ENCODE measurements around the gene C2orf49.

The C2orf49 gene

DNA sequence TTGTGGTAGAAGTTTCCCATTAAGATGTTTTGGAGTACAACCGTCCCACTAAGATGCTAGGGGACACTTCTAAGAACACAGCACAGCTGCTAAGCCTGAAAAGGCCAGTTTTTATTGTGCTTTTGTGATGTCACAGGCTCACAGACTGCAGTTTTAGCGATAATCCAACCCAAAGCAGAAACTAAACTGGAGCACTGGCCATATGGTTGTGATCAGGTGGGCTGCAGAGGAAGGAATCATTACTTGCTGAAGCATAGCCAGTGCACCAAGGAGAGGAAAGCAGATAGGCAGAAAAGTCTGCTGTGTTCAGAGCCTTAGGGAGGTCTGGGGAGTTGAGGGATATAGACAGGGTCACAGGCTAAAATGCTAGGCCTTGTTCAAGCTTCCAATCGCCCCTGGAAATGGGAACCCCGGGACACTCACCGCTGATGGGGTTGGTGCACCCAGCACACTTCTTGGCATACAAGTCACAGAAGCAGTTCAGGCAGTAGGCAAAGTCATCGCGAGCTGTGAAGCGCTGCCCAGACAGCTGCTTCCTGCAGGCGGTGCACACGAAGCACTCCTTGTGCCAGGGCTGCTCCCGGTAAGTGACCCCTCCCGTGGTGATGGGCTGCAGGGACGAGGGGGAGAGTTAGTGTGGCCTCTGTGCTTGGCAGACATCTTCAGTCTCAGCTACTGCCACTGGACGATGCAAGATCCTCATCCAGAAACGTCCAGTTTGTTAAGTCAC lies 25.7 kb downstream of the C2orf49 start:
- TF ChIP-seq ZNF565 (CRISPR knock-in tag; conservative IDR thresholded peaks at IDR 0.05; ENCODE audit: low read depth) (no peak), ARNTL (CRISPR knock-in tag; IDR thresholded peaks at IDR 0.05; ENCODE audit: borderline replicate concordance, low read depth) (no peak)
- ATAC-seq = no peak

GRCh38 chr2:105364436-105365139 lies 27.2 kb downstream of the C2orf49 start:
- no peak for ATAC-seq
- TF ChIP-seq ZFP30 (CRISPR knock-in tag; IDR thresholded peaks at IDR 0.05) (no peak), ZC3H10 (CRISPR knock-in tag; IDR thresholded peaks at IDR 0.05) (no peak), TOX (CRISPR knock-in tag; IDR thresholded peaks at IDR 0.05; ENCODE audit: borderline replicate concordance) (no peak), PPARA (CRISPR knock-in tag; IDR thresholded peaks at IDR 0.05; ENCODE audit: borderline replicate concordance) (no peak), ZNF8 (CRISPR knock-in tag; IDR thresholded peaks at IDR 0.05) (no peak), ZNF70 (CRISPR knock-in tag; IDR thresholded peaks at IDR 0.05) (no peak), ARNTL (CRISPR knock-in tag; IDR thresholded peaks at IDR 0.05; ENCODE audit: borderline replicate concordance, low read depth) (no peak), ISL1 (CRISPR knock-in tag; IDR thresholded peaks at IDR 0.05) (no peak)
- TF ChIP-seq, protein P1, sequence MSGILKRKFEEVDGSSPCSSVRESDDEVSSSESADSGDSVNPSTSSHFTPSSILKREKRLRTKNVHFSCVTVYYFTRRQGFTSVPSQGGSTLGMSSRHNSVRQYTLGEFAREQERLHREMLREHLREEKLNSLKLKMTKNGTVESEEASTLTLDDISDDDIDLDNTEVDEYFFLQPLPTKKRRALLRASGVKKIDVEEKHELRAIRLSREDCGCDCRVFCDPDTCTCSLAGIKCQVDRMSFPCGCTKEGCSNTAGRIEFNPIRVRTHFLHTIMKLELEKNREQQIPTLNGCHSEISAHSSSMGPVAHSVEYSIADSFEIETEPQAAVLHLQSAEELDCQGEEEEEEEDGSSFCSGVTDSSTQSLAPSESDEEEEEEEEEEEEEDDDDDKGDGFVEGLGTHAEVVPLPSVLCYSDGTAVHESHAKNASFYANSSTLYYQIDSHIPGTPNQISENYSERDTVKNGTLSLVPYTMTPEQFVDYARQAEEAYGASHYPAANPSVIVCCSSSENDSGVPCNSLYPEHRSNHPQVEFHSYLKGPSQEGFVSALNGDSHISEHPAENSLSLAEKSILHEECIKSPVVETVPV (CRISPR knock-in tag; IDR thresholded peaks at IDR 0.05) = no peak
- TF ChIP-seq, protein P2, sequence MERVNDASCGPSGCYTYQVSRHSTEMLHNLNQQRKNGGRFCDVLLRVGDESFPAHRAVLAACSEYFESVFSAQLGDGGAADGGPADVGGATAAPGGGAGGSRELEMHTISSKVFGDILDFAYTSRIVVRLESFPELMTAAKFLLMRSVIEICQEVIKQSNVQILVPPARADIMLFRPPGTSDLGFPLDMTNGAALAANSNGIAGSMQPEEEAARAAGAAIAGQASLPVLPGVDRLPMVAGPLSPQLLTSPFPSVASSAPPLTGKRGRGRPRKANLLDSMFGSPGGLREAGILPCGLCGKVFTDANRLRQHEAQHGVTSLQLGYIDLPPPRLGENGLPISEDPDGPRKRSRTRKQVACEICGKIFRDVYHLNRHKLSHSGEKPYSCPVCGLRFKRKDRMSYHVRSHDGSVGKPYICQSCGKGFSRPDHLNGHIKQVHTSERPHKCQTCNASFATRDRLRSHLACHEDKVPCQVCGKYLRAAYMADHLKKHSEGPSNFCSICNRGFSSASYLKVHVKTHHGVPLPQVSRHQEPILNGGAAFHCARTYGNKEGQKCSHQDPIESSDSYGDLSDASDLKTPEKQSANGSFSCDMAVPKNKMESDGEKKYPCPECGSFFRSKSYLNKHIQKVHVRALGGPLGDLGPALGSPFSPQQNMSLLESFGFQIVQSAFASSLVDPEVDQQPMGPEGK (CRISPR knock-in tag; IDR thresholded peaks at IDR 0.05; ENCODE audit: borderline replicate concordance) = no peak

GRCh38 chr2:105365206-105365605 lies 27.9 kb downstream of the C2orf49 start:
- TF ChIP-seq CSDC2 (CRISPR knock-in tag; IDR thresholded peaks at IDR 0.05) = no peak
- TF ChIP-seq ZFP3 (CRISPR knock-in tag; IDR thresholded peaks at IDR 0.05) = no peak
- TF ChIP-seq GLIS3 (CRISPR knock-in tag; IDR thresholded peaks at IDR 0.05) = no peak
- no peak for TF ChIP-seq ZFP30 (CRISPR knock-in tag; IDR thresholded peaks at IDR 0.05)
- TF ChIP-seq TCF4 (CRISPR knock-in tag; IDR thresholded peaks at IDR 0.05; ENCODE audit: borderline replicate concordance) = no peak
- TF ChIP-seq ESRRG (CRISPR knock-in tag; IDR thresholded peaks at IDR 0.05) = no peak
- no peak for TF ChIP-seq RARB (CRISPR knock-in tag; IDR thresholded peaks at IDR 0.05)
- TF ChIP-seq CREB5 (CRISPR knock-in tag; IDR thresholded peaks at IDR 0.05; ENCODE audit: low read depth) = no peak
- no peak for TF ChIP-seq OSR1 (CRISPR knock-in tag; IDR thresholded peaks at IDR 0.05)
- TF ChIP-seq PPARA (CRISPR knock-in tag; IDR thresholded peaks at IDR 0.05; ENCODE audit: borderline replicate concordance) = no peak
- TF ChIP-seq ZNF8 (CRISPR knock-in tag; IDR thresholded peaks at IDR 0.05) = no peak
- TF ChIP-seq ZC3H10 (CRISPR knock-in tag; IDR thresholded peaks at IDR 0.05) = no peak
- TF ChIP-seq ZNF565 (CRISPR knock-in tag; conservative IDR thresholded peaks at IDR 0.05; ENCODE audit: low read depth) = no peak
- TF ChIP-seq, protein P3, sequence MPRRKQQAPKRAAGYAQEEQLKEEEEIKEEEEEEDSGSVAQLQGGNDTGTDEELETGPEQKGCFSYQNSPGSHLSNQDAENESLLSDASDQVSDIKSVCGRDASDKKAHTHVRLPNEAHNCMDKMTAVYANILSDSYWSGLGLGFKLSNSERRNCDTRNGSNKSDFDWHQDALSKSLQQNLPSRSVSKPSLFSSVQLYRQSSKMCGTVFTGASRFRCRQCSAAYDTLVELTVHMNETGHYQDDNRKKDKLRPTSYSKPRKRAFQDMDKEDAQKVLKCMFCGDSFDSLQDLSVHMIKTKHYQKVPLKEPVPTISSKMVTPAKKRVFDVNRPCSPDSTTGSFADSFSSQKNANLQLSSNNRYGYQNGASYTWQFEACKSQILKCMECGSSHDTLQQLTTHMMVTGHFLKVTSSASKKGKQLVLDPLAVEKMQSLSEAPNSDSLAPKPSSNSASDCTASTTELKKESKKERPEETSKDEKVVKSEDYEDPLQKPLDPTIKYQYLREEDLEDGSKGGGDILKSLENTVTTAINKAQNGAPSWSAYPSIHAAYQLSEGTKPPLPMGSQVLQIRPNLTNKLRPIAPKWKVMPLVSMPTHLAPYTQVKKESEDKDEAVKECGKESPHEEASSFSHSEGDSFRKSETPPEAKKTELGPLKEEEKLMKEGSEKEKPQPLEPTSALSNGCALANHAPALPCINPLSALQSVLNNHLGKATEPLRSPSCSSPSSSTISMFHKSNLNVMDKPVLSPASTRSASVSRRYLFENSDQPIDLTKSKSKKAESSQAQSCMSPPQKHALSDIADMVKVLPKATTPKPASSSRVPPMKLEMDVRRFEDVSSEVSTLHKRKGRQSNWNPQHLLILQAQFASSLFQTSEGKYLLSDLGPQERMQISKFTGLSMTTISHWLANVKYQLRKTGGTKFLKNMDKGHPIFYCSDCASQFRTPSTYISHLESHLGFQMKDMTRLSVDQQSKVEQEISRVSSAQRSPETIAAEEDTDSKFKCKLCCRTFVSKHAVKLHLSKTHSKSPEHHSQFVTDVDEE (CRISPR knock-in tag; IDR thresholded peaks at IDR 0.05) = no peak
- no peak for TF ChIP-seq ISL1 (CRISPR knock-in tag; IDR thresholded peaks at IDR 0.05)

More at GRCh38 chr2:105365206-105365605, 27.9 kb downstream of the C2orf49 start:
- ATAC-seq = no peak

Measured in SK-N-SH treated with all-trans-retinoic acid at 6 μM for 48 hours (cell line).